ENCODE measurements around the gene BHMT2. TPM values are rescaled to one million over a fixed set of nuclear protein-coding genes. Genes with fewer than 3 reads are reported as not detected.

BHMT2 gene
- total and polyA plus RNA-seq, 2 experiments from 2014 or later: 1.7 to 1.9 TPM

DNA sequence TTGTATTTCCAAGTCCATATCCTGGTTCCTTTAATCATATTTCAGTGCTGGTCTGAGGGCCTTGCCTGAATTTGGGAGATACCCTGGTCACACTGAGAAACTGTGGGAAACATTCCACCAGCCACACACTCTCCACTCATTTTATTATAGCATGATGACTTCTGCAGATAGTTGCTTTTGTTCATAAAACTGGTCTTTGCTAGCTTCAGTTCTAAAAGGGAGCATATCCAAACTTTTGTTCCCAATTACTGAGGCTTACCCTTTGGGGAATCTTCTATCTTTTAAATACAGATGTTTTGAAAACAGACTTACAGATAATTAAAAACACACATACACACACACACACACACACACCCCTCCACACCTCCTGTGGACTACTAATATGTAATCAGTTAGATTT lies 21.1 kb upstream of the BHMT2 start:
- no peaks in the 10 kb centered on the region for H3K9me3 Mint-ChIP-seq
- H4K20me1 ChIP-seq (replicated peaks; ENCODE audit: insufficient read depth): no peaks in the 10 kb centered on the region
- H3K27ac Mint-ChIP-seq: no peak overlapping the region
- 0 out of 2 replicates have a peak, but pooled peaks cover 3% of the 10 kb centered on the region for H3K9me2 ChIP-seq (ENCODE audit: insufficient read depth)
- no peaks in the 10 kb centered on the region for H3K36me3 ChIP-seq (ENCODE audit: insufficient read depth)
- no peaks in the 10 kb centered on the region for H3K4me1 Mint-ChIP-seq
- H3K4me3 ChIP-seq: no peak overlapping the region
- no peaks in the 10 kb centered on the region for H3K27me3 Mint-ChIP-seq (ENCODE audit: insufficient read depth, low read depth, poor library complexity)
- 0 out of 2 replicates have a peak overlapping the region, but pooled peaks have one; percentile 0 for H2AFZ ChIP-seq
- no peak for DNase-seq (ENCODE audit: low spot score)
- H3K4me1 ChIP-seq (ENCODE audit: insufficient read depth): no peaks in the 10 kb centered on the region
- H3K4me2 ChIP-seq: no peak overlapping the region
- H3K36me3 Mint-ChIP-seq (ENCODE audit: low read depth): no peaks in the 10 kb centered on the region
- no peak overlapping the region for H3K27ac ChIP-seq (ENCODE audit: low read depth)
- H3K79me2 ChIP-seq (replicated peaks; ENCODE audit: insufficient read depth): no peaks in the 10 kb centered on the region
- TF ChIP-seq CREB1 (CRISPR knock-in tag; IDR thresholded peaks at IDR 0.05; ENCODE audit: low read depth) (no peak), ZNF114 (CRISPR knock-in tag; IDR thresholded peaks at IDR 0.05) (no peak), NANOG (IDR thresholded peaks at IDR 0.05; ENCODE audit: borderline replicate concordance) (no peak)
- no peaks in the 10 kb centered on the region for H3K27me3 ChIP-seq (ENCODE audit: insufficient read depth)
- ATAC-seq: no peak
- H3K4me3 Mint-ChIP-seq: no peak overlapping the region
- H3F3A ChIP-seq (replicated peaks; ENCODE audit: low read depth): no peaks in the 10 kb centered on the region

DNA sequence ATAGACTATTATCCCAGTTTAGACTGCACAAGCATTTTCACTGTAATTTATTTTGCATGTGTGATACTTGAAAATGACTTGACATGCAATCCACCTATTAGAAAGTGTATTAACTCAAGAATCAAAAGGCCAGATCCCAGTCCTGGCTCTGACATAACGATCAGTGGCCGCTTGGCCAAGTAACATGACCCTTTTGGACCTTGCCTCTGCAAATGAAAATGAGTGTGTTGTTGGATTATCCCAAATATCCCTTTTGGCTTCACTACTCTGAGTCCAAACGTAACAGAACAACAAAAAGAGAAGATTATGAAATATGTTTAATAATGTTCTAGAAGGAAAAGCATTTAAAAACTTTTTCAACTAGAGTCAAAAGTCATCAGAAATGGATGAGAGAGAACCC lies 19.1 kb upstream of the BHMT2 start:
- H3K4me2 ChIP-seq: no peak overlapping the region
- Mint-ChIP-seq H3K27me3 (ENCODE audit: insufficient read depth, low read depth, poor library complexity) (no peaks in the 10 kb centered on the region), H3K4me3 (no peak overlapping the region), H3K36me3 (ENCODE audit: low read depth) (no peaks in the 10 kb centered on the region), H3K27ac (no peak overlapping the region), H3K9me3 (no peaks in the 10 kb centered on the region), H3K4me1 (peaks cover 6% of the 10 kb centered on the region; the same call in 2 of the 3 replicates)
- H4K20me1 ChIP-seq (replicated peaks; ENCODE audit: insufficient read depth): no peaks in the 10 kb centered on the region
- TF ChIP-seq JUNB (IDR thresholded peaks at IDR 0.05; ENCODE audit: unreplicated experiment) (no peak), ZNF331 (CRISPR knock-in tag; IDR thresholded peaks at IDR 0.05; ENCODE audit: low read depth) (no peak), EZH2 (IDR thresholded peaks at IDR 0.05; ENCODE audit: low read depth, unreplicated experiment) (no peak), ZNF114 (CRISPR knock-in tag; IDR thresholded peaks at IDR 0.05) (no peak)
- TF ChIP-seq, protein P1, sequence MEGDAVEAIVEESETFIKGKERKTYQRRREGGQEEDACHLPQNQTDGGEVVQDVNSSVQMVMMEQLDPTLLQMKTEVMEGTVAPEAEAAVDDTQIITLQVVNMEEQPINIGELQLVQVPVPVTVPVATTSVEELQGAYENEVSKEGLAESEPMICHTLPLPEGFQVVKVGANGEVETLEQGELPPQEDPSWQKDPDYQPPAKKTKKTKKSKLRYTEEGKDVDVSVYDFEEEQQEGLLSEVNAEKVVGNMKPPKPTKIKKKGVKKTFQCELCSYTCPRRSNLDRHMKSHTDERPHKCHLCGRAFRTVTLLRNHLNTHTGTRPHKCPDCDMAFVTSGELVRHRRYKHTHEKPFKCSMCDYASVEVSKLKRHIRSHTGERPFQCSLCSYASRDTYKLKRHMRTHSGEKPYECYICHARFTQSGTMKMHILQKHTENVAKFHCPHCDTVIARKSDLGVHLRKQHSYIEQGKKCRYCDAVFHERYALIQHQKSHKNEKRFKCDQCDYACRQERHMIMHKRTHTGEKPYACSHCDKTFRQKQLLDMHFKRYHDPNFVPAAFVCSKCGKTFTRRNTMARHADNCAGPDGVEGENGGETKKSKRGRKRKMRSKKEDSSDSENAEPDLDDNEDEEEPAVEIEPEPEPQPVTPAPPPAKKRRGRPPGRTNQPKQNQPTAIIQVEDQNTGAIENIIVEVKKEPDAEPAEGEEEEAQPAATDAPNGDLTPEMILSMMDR (conservative IDR thresholded peaks at IDR 0.05; ENCODE audit: low read depth in 2 of 2): no peak
- no peaks in the 10 kb centered on the region for H3K4me1 ChIP-seq (ENCODE audit: insufficient read depth)
- H3F3A ChIP-seq (replicated peaks; ENCODE audit: low read depth): no peaks in the 10 kb centered on the region
- no peaks in the 10 kb centered on the region for H3K36me3 ChIP-seq (ENCODE audit: insufficient read depth)
- no peaks in the 10 kb centered on the region; the same call in 1 of the 2 replicates for H3K9me2 ChIP-seq (ENCODE audit: insufficient read depth)
- DNase-seq (ENCODE audit: low spot score) (no peak), ATAC-seq (no peak)
- no peak overlapping the region for H3K27ac ChIP-seq (ENCODE audit: low read depth)
- H3K27me3 ChIP-seq (ENCODE audit: insufficient read depth): no peaks in the 10 kb centered on the region
- H3K79me2 ChIP-seq (replicated peaks; ENCODE audit: insufficient read depth): no peaks in the 10 kb centered on the region
- no peak overlapping the region for H3K4me3 ChIP-seq
- no peak overlapping the region for H2AFZ ChIP-seq

DNA sequence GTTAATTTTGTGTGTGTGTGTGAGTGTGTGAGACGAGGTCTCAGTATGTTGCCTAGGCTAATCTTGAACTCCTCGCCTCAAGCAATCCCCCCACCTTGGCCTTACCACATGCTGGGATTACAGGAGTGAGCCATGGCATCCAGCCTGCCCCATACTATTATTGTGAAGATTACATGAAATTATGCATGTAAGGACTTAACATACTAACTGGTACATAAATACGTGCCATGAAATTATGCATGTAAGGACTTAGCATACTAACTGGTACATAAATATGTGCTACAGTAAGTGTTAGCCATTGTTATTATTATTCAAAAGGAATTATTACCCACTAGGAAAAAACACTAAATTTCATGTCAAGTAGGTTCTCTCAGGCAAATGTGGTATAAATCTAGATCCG lies 16.2 kb upstream of the BHMT2 start:
- Histone ChIP-seq H3K4me1 (ENCODE audit: insufficient read depth) (no peaks in the 10 kb centered on the region), H3K4me2 (no peak overlapping the region), H3K36me3 (ENCODE audit: insufficient read depth) (no peaks in the 10 kb centered on the region), H3K4me3 (no peak overlapping the region), H2AFZ (no peak overlapping the region), H3K27me3 (ENCODE audit: insufficient read depth) (no peaks in the 10 kb centered on the region), H3K27ac (ENCODE audit: low read depth) (no peak overlapping the region), H3K79me2 (replicated peaks; ENCODE audit: insufficient read depth) (no peaks in the 10 kb centered on the region), H4K20me1 (replicated peaks; ENCODE audit: insufficient read depth) (no peaks in the 10 kb centered on the region), H3F3A (replicated peaks; ENCODE audit: low read depth) (no peaks in the 10 kb centered on the region), H3K9me2 (ENCODE audit: insufficient read depth) (no peaks in the 10 kb centered on the region; the same call in 1 of the 2 replicates)
- H3K4me1 Mint-ChIP-seq: peaks cover 6% of the 10 kb centered on the region; the same call in 2 of the 3 replicates
- no peaks in the 10 kb centered on the region for H3K9me3 Mint-ChIP-seq
- no peak for ATAC-seq
- H3K27ac Mint-ChIP-seq: no peak overlapping the region
- no peaks in the 10 kb centered on the region for H3K36me3 Mint-ChIP-seq (ENCODE audit: low read depth)
- H3K4me3 Mint-ChIP-seq: no peak overlapping the region
- DNase-seq (ENCODE audit: low spot score): no peak
- H3K27me3 Mint-ChIP-seq (ENCODE audit: insufficient read depth, low read depth, poor library complexity): no peaks in the 10 kb centered on the region
- TF ChIP-seq, protein P2, sequence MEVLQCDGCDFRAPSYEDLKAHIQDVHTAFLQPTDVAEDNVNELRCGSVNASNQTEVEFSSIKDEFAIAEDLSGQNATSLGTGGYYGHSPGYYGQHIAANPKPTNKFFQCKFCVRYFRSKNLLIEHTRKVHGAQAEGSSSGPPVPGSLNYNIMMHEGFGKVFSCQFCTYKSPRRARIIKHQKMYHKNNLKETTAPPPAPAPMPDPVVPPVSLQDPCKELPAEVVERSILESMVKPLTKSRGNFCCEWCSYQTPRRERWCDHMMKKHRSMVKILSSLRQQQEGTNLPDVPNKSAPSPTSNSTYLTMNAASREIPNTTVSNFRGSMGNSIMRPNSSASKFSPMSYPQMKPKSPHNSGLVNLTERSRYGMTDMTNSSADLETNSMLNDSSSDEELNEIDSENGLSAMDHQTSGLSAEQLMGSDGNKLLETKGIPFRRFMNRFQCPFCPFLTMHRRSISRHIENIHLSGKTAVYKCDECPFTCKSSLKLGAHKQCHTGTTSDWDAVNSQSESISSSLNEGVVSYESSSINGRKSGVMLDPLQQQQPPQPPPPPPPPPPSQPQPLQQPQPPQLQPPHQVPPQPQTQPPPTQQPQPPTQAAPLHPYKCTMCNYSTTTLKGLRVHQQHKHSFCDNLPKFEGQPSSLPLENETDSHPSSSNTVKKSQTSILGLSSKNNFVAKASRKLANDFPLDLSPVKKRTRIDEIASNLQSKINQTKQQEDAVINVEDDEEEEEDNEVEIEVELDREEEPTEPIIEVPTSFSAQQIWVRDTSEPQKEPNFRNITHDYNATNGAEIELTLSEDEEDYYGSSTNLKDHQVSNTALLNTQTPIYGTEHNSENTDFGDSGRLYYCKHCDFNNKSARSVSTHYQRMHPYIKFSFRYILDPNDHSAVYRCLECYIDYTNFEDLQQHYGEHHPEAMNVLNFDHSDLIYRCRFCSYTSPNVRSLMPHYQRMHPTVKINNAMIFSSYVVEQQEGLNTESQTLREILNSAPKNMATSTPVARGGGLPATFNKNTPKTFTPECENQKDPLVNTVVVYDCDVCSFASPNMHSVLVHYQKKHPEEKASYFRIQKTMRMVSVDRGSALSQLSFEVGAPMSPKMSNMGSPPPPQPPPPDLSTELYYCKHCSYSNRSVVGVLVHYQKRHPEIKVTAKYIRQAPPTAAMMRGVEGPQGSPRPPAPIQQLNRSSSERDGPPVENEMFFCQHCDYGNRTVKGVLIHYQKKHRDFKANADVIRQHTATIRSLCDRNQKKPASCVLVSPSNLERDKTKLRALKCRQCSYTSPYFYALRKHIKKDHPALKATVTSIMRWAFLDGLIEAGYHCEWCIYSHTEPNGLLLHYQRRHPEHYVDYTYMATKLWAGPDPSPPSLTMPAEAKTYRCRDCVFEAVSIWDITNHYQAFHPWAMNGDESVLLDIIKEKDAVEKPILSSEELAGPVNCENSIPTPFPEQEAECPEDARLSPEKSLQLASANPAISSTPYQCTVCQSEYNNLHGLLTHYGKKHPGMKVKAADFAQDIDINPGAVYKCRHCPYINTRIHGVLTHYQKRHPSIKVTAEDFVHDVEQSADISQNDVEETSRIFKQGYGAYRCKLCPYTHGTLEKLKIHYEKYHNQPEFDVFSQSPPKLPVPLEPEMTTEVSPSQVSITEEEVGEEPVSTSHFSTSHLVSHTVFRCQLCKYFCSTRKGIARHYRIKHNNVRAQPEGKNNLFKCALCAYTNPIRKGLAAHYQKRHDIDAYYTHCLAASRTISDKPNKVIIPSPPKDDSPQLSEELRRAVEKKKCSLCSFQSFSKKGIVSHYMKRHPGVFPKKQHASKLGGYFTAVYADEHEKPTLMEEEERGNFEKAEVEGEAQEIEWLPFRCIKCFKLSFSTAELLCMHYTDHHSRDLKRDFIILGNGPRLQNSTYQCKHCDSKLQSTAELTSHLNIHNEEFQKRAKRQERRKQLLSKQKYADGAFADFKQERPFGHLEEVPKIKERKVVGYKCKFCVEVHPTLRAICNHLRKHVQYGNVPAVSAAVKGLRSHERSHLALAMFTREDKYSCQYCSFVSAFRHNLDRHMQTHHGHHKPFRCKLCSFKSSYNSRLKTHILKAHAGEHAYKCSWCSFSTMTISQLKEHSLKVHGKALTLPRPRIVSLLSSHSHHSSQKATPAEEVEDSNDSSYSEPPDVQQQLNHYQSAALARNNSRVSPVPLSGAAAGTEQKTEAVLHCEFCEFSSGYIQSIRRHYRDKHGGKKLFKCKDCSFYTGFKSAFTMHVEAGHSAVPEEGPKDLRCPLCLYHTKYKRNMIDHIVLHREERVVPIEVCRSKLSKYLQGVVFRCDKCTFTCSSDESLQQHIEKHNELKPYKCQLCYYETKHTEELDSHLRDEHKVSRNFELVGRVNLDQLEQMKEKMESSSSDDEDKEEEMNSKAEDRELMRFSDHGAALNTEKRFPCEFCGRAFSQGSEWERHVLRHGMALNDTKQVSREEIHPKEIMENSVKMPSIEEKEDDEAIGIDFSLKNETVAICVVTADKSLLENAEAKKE (CRISPR knock-in tag; IDR thresholded peaks at IDR 0.05): no peak
- no peak for TF ChIP-seq NANOG (IDR thresholded peaks at IDR 0.05; ENCODE audit: borderline replicate concordance)
